ENCODE results near the gene DICER1.

DICER1 gene

GRCh38 chr14:95126906-95127530, 30.3 kb downstream of the DICER1 start:
- H3K4me3 ChIP-seq (ENCODE audit: control insufficient read depth, low read depth, low read length): no peak overlapping the region
- no peak for DNase-seq (ENCODE audit: low read depth)
- no peak for TF ChIP-seq CTCF (IDR thresholded peaks at IDR 0.05; ENCODE audit: control insufficient read depth, insufficient read depth, low read depth, low read length, missing control alignments)

- no peak overlapping the region for H3K4me3 ChIP-seq (ENCODE audit: control insufficient read depth, low read depth, low read length)
- no peak for DNase-seq (ENCODE audit: low read depth)
- TF ChIP-seq CTCF (IDR thresholded peaks at IDR 0.05; ENCODE audit: control insufficient read depth, insufficient read depth, low read depth, low read length, missing control alignments): no peak
Measured at GRCh38 chr14:95125915-95126314, 31.4 kb downstream of the DICER1 start.

GRCh38 chr14:95125221-95125620, 32.1 kb downstream of the DICER1 start:
- TF ChIP-seq CTCF (IDR thresholded peaks at IDR 0.05; ENCODE audit: control insufficient read depth, insufficient read depth, low read depth, low read length, missing control alignments): no peak
- no peak for DNase-seq (ENCODE audit: low read depth)
- no peak overlapping the region for H3K4me3 ChIP-seq (ENCODE audit: control insufficient read depth, low read depth, low read length)

GRCh38 chr14:95123891-95124579, 33.3 kb downstream of the DICER1 start:
- DNase-seq (ENCODE audit: low read depth): no peak
- no peak overlapping the region for H3K4me3 ChIP-seq (ENCODE audit: control insufficient read depth, low read depth, low read length)
- no peak for TF ChIP-seq CTCF (IDR thresholded peaks at IDR 0.05; ENCODE audit: control insufficient read depth, insufficient read depth, low read depth, low read length, missing control alignments)

GRCh38 chr14:95122621-95122945, 34.7 kb downstream of the DICER1 start:
- no peak overlapping the region for H3K4me3 ChIP-seq (ENCODE audit: control insufficient read depth, low read depth, low read length)
- no peak for TF ChIP-seq CTCF (IDR thresholded peaks at IDR 0.05; ENCODE audit: control insufficient read depth, insufficient read depth, low read depth, low read length, missing control alignments)
- no peak for DNase-seq (ENCODE audit: low read depth)

- no peak overlapping the region for H3K4me3 ChIP-seq (ENCODE audit: control insufficient read depth, low read depth, low read length)
- no peak for TF ChIP-seq CTCF (IDR thresholded peaks at IDR 0.05; ENCODE audit: control insufficient read depth, insufficient read depth, low read depth, low read length, missing control alignments)
- no peak for DNase-seq (ENCODE audit: low read depth)
Measured at GRCh38 chr14:95121911-95122620, 35.3 kb downstream of the DICER1 start.
